Cardiac fibroblast (primary cell): ENCODE data around the gene GRAP2.

Experiments used
- DNase-seq, 2 donors: peaks; one replicate each; pipeline versions ENCODE4 v3.0.0 to v3.0.0-alpha.2; 2010; ENCODE audit warnings: low read depth in 2 of 2
- H3K4me3 ChIP-seq, 2 donors: replicated peaks in 1 of 2; 1 replicate in 1 of 2; 2 replicates in 1 of 2; pipeline ENCODE4 v1.5.1; 2011; ENCODE audit warnings: low read depth in 2 of 2, low read length in 2 of 2, mild to moderate bottlenecking in 2 of 2, moderate library complexity in 1 of 2
- CTCF ChIP-seq: IDR thresholded peaks from one replicate; pipeline ENCODE4 v1.5.1; 2011; ENCODE audit warnings: low read depth, mild to moderate bottlenecking, low read length, inconsistent platforms

The GRAP2 gene

DNA sequence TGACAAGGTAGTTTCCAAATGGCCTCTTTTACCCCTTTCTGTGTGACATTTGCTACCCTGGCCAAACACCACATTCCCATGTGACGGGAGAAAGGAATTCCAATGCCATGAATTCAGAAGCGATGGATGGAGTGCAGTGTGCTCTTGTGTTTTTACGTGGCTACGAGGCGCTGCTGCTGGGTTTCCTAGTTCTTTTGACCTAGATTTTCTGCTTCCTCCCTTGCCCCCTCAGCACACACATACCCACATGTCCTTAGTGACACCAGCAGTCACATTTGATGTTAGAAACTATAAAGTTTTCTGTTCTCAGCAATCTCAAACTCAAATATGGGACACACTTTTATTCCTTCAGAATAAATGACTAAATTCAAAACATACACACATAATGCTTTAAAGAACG, 51.5 kb downstream of the GRAP2 start:
- no peak overlapping the region for H3K4me3 ChIP-seq
- DNase-seq = no peak
- no peak for TF ChIP-seq CTCF

GRCh38 chr22:39953101-39953500, 52.2 kb downstream of the GRAP2 start:
- DNase-seq = no peak
- no peak for TF ChIP-seq CTCF
- no peak overlapping the region for H3K4me3 ChIP-seq

GRCh38 chr22:39954584-39955055, 53.7 kb downstream of the GRAP2 start:
- peak; percentile 89 to 92 for DNase-seq
- TF ChIP-seq CTCF = no peak
- H3K4me3 ChIP-seq = no peak overlapping the region

GRCh38 chr22:39955675-39956074, 54.8 kb downstream of the GRAP2 start:
- no peak for TF ChIP-seq CTCF
- no peak for DNase-seq
- no peak overlapping the region for H3K4me3 ChIP-seq

DNA sequence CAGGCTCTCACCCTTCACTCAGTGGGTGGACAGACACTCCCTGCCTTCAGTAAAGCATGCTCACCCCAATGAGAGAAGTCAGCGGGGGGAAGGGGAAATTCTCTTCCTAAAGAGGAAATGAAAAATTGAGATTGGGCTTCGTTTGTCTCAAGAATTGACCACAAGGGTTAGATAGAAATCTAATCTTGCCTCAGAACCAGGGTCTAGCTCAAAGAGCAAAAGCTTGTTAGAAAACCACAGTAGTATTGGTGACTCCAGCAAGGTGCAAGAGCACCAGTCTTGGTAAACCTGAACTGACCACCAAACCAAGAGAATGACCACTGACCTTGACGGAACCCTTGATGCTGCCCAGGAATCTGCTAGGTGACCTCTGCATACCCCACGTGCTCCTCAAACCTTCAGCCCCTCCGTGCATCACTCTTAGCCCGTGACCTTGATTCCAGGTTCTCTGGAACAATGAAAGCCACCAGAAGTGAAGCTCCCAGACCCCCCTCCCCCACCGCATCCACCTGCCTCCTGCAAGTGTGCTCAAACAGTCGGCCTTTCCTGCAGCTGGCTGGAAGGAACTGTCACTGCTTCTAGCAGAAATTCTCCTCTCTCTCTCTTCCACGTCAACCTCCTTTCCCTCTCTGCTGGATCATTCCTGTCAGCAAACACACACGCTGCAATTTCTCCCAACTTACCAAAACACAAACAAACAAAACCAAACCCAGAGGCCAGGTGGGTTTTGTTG, 56.2 kb downstream of the GRAP2 start:
- no peak for DNase-seq
- no peak overlapping the region for H3K4me3 ChIP-seq
- no peak for TF ChIP-seq CTCF

DNA sequence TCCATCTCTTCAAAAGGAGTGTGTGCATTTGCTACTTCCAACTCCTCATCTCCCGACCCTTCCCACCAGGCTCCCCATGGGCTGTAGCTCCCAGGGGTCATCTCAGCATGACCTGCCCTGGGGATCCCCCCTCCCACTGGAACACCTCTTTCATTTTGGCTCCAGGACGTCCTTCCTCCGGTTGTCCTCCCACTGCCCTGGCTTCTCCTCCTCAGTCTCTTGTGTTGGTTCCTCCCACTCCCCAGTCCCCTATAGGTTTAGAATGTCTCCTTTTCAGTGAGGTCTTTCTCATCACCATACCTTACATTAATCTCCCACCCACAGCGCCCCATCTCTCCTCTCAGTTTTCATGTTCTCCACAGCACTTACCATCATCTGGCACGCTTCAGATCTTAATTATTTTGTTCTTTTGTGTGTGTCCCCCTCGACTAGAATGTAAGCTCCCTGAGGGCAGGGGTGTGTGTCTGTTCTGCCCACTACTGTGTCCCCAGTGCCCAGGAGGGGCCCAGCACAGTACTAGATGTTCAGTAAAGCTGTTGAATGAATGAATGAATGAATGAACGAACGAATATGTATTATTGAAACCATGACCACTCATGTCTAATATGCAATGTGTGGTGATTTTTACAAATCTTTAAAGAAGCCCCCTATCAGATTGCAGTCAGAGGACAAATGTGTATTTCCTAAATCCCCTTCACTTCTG, 57.3 kb downstream of the GRAP2 start:
- DNase-seq = no peak
- TF ChIP-seq CTCF = no peak
- no peak overlapping the region for H3K4me3 ChIP-seq
